ENCODE measurements around the gene IL12B.

- TF ChIP-seq, protein P1, sequence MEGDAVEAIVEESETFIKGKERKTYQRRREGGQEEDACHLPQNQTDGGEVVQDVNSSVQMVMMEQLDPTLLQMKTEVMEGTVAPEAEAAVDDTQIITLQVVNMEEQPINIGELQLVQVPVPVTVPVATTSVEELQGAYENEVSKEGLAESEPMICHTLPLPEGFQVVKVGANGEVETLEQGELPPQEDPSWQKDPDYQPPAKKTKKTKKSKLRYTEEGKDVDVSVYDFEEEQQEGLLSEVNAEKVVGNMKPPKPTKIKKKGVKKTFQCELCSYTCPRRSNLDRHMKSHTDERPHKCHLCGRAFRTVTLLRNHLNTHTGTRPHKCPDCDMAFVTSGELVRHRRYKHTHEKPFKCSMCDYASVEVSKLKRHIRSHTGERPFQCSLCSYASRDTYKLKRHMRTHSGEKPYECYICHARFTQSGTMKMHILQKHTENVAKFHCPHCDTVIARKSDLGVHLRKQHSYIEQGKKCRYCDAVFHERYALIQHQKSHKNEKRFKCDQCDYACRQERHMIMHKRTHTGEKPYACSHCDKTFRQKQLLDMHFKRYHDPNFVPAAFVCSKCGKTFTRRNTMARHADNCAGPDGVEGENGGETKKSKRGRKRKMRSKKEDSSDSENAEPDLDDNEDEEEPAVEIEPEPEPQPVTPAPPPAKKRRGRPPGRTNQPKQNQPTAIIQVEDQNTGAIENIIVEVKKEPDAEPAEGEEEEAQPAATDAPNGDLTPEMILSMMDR (conservative IDR thresholded peaks at IDR 0.05): no peak
- TF ChIP-seq ZFX (IDR thresholded peaks at IDR 0.05): no peak
Observed at GRCh38 chr5:159319832-159320231, 10.5 kb downstream of the IL12B start.

Measured in C4-2B (cell line).